GM23248 (cell line): ENCODE measurements around the gene OPHN1.

Experiments used
- EZH2 ChIP-seq: fragments of 200-600 bp; sonication (generic); IDR thresholded peaks from 2 replicates; pipeline ENCODE4 v1.6.1; 2018; ENCODE audit warnings: antibody characterized with exemption, mild to moderate bottlenecking; ENCODE audit not compliant: insufficient read depth, poor library complexity, severe bottlenecking
- EZH2phosphoT487 ChIP-seq: fragments of 200-600 bp; sonication (generic); IDR thresholded peaks from 2 replicates; pipeline ENCODE4 v1.6.1; 2018; ENCODE audit warnings: antibody characterized with exemption, moderate library complexity, mild to moderate bottlenecking, low read depth; ENCODE audit not compliant: insufficient read depth

GRCh38 chrX:68421636-68422035 is 11.7 kb downstream of the OPHN1 start:
- TF ChIP-seq EZH2 (no peak), EZH2phosphoT487 (no peak)
